ES-I3 (cell line): ENCODE data around the gene PRCD.

ENCODE experiments used
- H3K36me3 ChIP-seq: 2 replicates; pipeline ENCODE4 v1.6.1; 2013; ENCODE audit warnings: mild to moderate bottlenecking, low read length, control low read depth, moderate library complexity; ENCODE audit not compliant: insufficient read depth
- H3K4me1 ChIP-seq: 2 replicates; pipeline ENCODE4 v1.6.1; 2013; ENCODE audit warnings: mild to moderate bottlenecking, control low read depth, low read length; ENCODE audit not compliant: insufficient read depth
- H3K9ac ChIP-seq: 2 replicates; pipeline ENCODE4 v1.6.1; 2013; ENCODE audit warnings: low read depth, mild to moderate bottlenecking, low read length, moderate library complexity
- H3K9me3 ChIP-seq: 2 replicates; pipeline ENCODE4 v1.6.1; 2013; ENCODE audit warnings: mild to moderate bottlenecking, low read length, moderate library complexity; ENCODE audit not compliant: control insufficient read depth, insufficient read depth

Gene PRCD

GRCh38 chr17:76538281-76538931, 1.4 kb upstream of the PRCD start:
- H3K36me3 ChIP-seq = no peaks in the 10 kb centered on the region
- H3K9ac ChIP-seq = peak overlapping the region; percentile 61

GRCh38 chr17:76538941-76539570, 788 bp upstream of the PRCD start:
- H3K9ac ChIP-seq = peak overlapping the region; percentile 61; the same call in 1 of the 2 replicates
- H3K9me3 ChIP-seq = no peaks in the 10 kb centered on the region
- peaks cover 36% of the 10 kb centered on the region for H3K4me1 ChIP-seq
- H3K36me3 ChIP-seq = no peaks in the 10 kb centered on the region

More at GRCh38 chr17:76538281-76538931, 1.4 kb upstream of the PRCD start:
- peaks cover 30% of the 10 kb centered on the region for H3K4me1 ChIP-seq
- no peaks in the 10 kb centered on the region for H3K9me3 ChIP-seq

GRCh38 chr17:76540381-76541300, 797 bp downstream of the PRCD start:
- H3K4me1 ChIP-seq = peaks cover 35% of the 10 kb centered on the region
- no peaks in the 10 kb centered on the region for H3K36me3 ChIP-seq
- H3K9ac ChIP-seq = peak overlapping the region; percentile 25; the same call in 1 of the 2 replicates
- H3K9me3 ChIP-seq = no peaks in the 10 kb centered on the region

- H3K9me3 ChIP-seq = no peaks in the 10 kb centered on the region
- peaks cover 41% of the 10 kb centered on the region for H3K4me1 ChIP-seq
- H3K36me3 ChIP-seq = no peaks in the 10 kb centered on the region
- H3K9ac ChIP-seq = no peak overlapping the region
Observed at GRCh38 chr17:76541739-76542454, 2.1 kb downstream of the PRCD start.

GRCh38 chr17:76542566-76542971, 2.7 kb downstream of the PRCD start:
- H3K9ac ChIP-seq = no peak overlapping the region
- no peaks in the 10 kb centered on the region for H3K36me3 ChIP-seq
- peaks cover 45% of the 10 kb centered on the region for H3K4me1 ChIP-seq
- H3K9me3 ChIP-seq = no peaks in the 10 kb centered on the region

- Histone ChIP-seq H3K4me1 (peaks cover 45% of the 10 kb centered on the region), H3K9me3 (no peaks in the 10 kb centered on the region), H3K36me3 (no peaks in the 10 kb centered on the region), H3K9ac (no peak overlapping the region)
Observed at GRCh38 chr17:76542984-76543383, 3.1 kb downstream of the PRCD start.

GRCh38 chr17:76543482-76543825, 3.6 kb downstream of the PRCD start:
- H3K36me3 ChIP-seq = no peaks in the 10 kb centered on the region
- no peaks in the 10 kb centered on the region for H3K9me3 ChIP-seq
- no peak overlapping the region for H3K9ac ChIP-seq
- peaks cover 44% of the 10 kb centered on the region for H3K4me1 ChIP-seq

GRCh38 chr17:76543826-76544545, 4.1 kb downstream of the PRCD start:
- Histone ChIP-seq H3K9ac (no peak overlapping the region), H3K4me1 (peaks cover 39% of the 10 kb centered on the region), H3K36me3 (no peaks in the 10 kb centered on the region), H3K9me3 (no peaks in the 10 kb centered on the region)

GRCh38 chr17:76544546-76545365, 4.9 kb downstream of the PRCD start:
- Histone ChIP-seq H3K36me3 (no peaks in the 10 kb centered on the region), H3K9ac (no peak overlapping the region), H3K9me3 (no peaks in the 10 kb centered on the region), H3K4me1 (peaks cover 33% of the 10 kb centered on the region)

- peaks cover 38% of the 10 kb centered on the region for H3K4me1 ChIP-seq
- H3K9ac ChIP-seq = no peak overlapping the region
- H3K36me3 ChIP-seq = no peaks in the 10 kb centered on the region
- H3K9me3 ChIP-seq = no peaks in the 10 kb centered on the region
Observed at GRCh38 chr17:76545918-76546555, 6.2 kb downstream of the PRCD start.

GRCh38 chr17:76546556-76547182, 6.8 kb downstream of the PRCD start:
- Histone ChIP-seq H3K9me3 (no peaks in the 10 kb centered on the region), H3K36me3 (no peaks in the 10 kb centered on the region), H3K9ac (no peak overlapping the region), H3K4me1 (peaks cover 37% of the 10 kb centered on the region)

GRCh38 chr17:76547183-76547641, 7.4 kb downstream of the PRCD start:
- no peak overlapping the region for H3K9ac ChIP-seq
- H3K4me1 ChIP-seq = peaks cover 36% of the 10 kb centered on the region
- no peaks in the 10 kb centered on the region for H3K9me3 ChIP-seq
- no peaks in the 10 kb centered on the region for H3K36me3 ChIP-seq
